Ovary (tissue), 9 donors: ENCODE measurements around the gene AGTR1. TPM values are rescaled to one million over a fixed set of nuclear protein-coding genes. Genes with fewer than 3 reads are reported as not detected.

Source experiments
- DNase-seq, 5 donors: peaks; one replicate each; pipeline ENCODE4 v3.0.0-alpha.2; 2019 to 2020
- H3K27ac ChIP-seq, 2 donors: fragments of 200-600 bp; one replicate each; pipeline versions ENCODE4 v1.5.1 to v1.8.0; 2019 to 2022
- H3K27me3 ChIP-seq: fragments of 200-600 bp; one replicate; pipeline ENCODE4 v1.8.0; 2022
- H3K36me3 ChIP-seq: fragments of 200-600 bp; sonication (generic); one replicate; pipeline ENCODE4 v1.5.1; 2019
- H3K4me1 ChIP-seq: one replicate; pipeline ENCODE4 v1.8.1; 2013; ENCODE audit warnings: mild to moderate bottlenecking, moderate library complexity; ENCODE audit not compliant: insufficient read depth
- H3K4me3 ChIP-seq: fragments of 200-600 bp; sonication (generic); one replicate; pipeline ENCODE4 v1.5.1; 2017
- H3K9me3 ChIP-seq, 2 donors: fragments of 200-600 bp in 1 of 2; sonication (generic) in 1 of 2; one replicate each; pipeline versions ENCODE4 v1.5.1 to v1.8.1; 2013 to 2019; ENCODE audit warnings: mild to moderate bottlenecking in 1 of 2, moderate library complexity in 1 of 2
- EP300 ChIP-seq: sonication (generic); formaldehyde crosslinking; IDR thresholded peaks from one replicate; pipeline ENCODE4 v1.6.1; 2017; ENCODE audit warnings: antibody characterized with exemption
- POLR2A ChIP-seq: fragments of 450-650 bp; IDR thresholded peaks from one replicate; pipeline ENCODE4 v1.6.1; 2017; ENCODE audit warnings: antibody characterized with exemption, mild to moderate bottlenecking, moderate library complexity
- WGBS, 3 donors: extraction: QIAGEN DNeasy Blood & Tissue Kit in 1 of 3; methylation state at CpG; one replicate each; pipeline versions ENCODE4 v1.1.5 to v1.1.7; 2013 to 2017; 5-methylcytosine and 5-hydroxymethylcytosine counted together
- intact Hi-C, 4 donors: fragments of 100-400 bp; cut with DNase I; formaldehyde crosslinking; loops; one replicate each; pipeline versions ENCODE4 v1.11.0 to v1.15.1; 2022 to 2023
- polyA plus RNA-seq, 2 donors: library from polyadenylated mRNA; stranded (reverse); fragments of 200-250 nt in 1 of 2; fragments of 350-450 nt in 1 of 2; fragmentation: Illumina TruSeq in 1 of 2; extraction: RNeasy Lipid Tissue Mini Kit (QIAGEN cat#74804) in 1 of 2; gene quantifications; one replicate each; pipeline ENCODE4 v1.2.3, GENCODE V29; 2013 to 2014
- total RNA-seq, 7 donors: library from RNA; depleted of rRNA in 2 of 7; stranded (reverse); fragments of >200 nt in 2 of 7; fragmentation: NEBNext Ultra II Directional in 3 of 7; extraction: Animal tissue kit (Norgen Biotek cat#: 25700) in 3 of 7; gene quantifications; one replicate each; pipeline versions ENCODE4 v1.1.0 to v1.2.4, GENCODE V29; 2016 to 2023
- TF ChIP-seq, protein P1 (sequence below), 3 donors: fragments of 450-650 bp in 2 of 3; fragments of 200-600 bp in 1 of 3; IDR thresholded peaks; one replicate each; pipeline versions ENCODE4 v1.5.1 to v1.8.0; 2016 to 2022; ENCODE audit warnings: antibody characterized with exemption in 3 of 3, mild to moderate bottlenecking in 1 of 3
- donor health status: DM: no; HTN: no; CAD: no; lungs with moderate emphysema.
- donor health status: DM: no; HTN: no; CAD: no.
- donor health status: Bipolar disorder and iron deficiency.
- donor health status: DM: yes; HTN: yes; CAD: no.
- donor health status: DM: no; HTN: no; CAD: no.
- donor health status: DM: yes; HTN: yes; CAD: no.

Gene AGTR1
- total and polyA plus RNA-seq, 9 donors, result 0.99 to 21.7 (median 2.5) TPM

DNA sequence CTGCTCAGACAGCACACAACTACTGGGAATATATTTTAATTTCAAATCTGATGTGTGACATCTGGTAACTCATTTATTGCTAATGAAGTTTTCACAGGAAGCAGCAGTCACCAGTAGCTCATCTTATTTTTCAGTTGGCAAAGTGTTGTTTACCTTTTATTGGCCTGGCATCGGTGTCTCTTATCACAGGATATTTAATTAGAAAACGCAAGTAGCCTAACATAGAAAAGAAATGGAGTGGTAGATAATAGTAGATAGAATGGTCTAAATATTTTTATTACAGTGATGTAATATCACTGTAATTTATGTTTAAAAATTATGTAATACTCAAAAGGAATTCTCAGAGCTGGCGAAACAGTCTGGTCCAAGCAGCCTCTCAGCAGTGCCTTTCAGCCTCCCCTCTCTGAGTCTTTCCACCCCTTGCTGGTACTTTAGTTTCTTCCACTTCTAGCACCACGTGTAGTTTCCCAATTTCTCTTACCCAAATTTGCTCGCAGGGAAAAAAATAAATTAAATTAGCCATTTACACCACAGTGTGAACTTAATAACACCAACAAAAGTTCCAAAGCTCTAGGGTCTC, 31.9 kb downstream of the AGTR1 start:
- TF ChIP-seq, protein P1, sequence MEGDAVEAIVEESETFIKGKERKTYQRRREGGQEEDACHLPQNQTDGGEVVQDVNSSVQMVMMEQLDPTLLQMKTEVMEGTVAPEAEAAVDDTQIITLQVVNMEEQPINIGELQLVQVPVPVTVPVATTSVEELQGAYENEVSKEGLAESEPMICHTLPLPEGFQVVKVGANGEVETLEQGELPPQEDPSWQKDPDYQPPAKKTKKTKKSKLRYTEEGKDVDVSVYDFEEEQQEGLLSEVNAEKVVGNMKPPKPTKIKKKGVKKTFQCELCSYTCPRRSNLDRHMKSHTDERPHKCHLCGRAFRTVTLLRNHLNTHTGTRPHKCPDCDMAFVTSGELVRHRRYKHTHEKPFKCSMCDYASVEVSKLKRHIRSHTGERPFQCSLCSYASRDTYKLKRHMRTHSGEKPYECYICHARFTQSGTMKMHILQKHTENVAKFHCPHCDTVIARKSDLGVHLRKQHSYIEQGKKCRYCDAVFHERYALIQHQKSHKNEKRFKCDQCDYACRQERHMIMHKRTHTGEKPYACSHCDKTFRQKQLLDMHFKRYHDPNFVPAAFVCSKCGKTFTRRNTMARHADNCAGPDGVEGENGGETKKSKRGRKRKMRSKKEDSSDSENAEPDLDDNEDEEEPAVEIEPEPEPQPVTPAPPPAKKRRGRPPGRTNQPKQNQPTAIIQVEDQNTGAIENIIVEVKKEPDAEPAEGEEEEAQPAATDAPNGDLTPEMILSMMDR (IDR thresholded peaks at IDR 0.05), result no peak
- TF ChIP-seq EP300 (no peak), POLR2A (no peak)
- Histone ChIP-seq H3K27ac (no peak overlapping the region), H3K36me3 (no peaks in the 10 kb centered on the region), H3K9me3 (no peaks in the 10 kb centered on the region), H3K4me3 (no peak overlapping the region), H3K4me1 (no peaks in the 10 kb centered on the region), H3K27me3 (no peaks in the 10 kb centered on the region)
- WGBS, 3 donors, result 27 to 32% (median 27%) methylated on average over 5 of the region's 5 CpGs
- no peak for DNase-seq
- intact Hi-C loops, result no loop called here

- Histone ChIP-seq H3K27ac (no peak overlapping the region), H3K36me3 (no peaks in the 10 kb centered on the region), H3K9me3 (no peaks in the 10 kb centered on the region), H3K4me3 (no peak overlapping the region), H3K4me1 (no peaks in the 10 kb centered on the region), H3K27me3 (no peaks in the 10 kb centered on the region)
- TF ChIP-seq POLR2A (no peak), EP300 (no peak)
- TF ChIP-seq, protein P1 (IDR thresholded peaks at IDR 0.05), result no peak
- WGBS, 3 donors, result 92 to 98% (median 94%) methylated on average over 3 of the region's 3 CpGs
- DNase-seq, result no peak
- intact Hi-C loops, result no loop called here
Measured at GRCh38 chr3:148730676-148731075, 33.0 kb downstream of the AGTR1 start.

GRCh38 chr3:148735597-148735996, 37.9 kb downstream of the AGTR1 start:
- Histone ChIP-seq H3K27me3 (no peaks in the 10 kb centered on the region), H3K9me3 (peaks cover 0 to 4% of the 10 kb centered on the region in 2 donors), H3K36me3 (no peaks in the 10 kb centered on the region), H3K27ac (no peak overlapping the region), H3K4me3 (no peak overlapping the region), H3K4me1 (no peaks in the 10 kb centered on the region)
- DNase-seq, result no peak
- no peak for TF ChIP-seq EP300
- TF ChIP-seq POLR2A, result no peak
- TF ChIP-seq, protein P1 (IDR thresholded peaks at IDR 0.05), result no peak
- 41 to 69% (median 58%) methylated on average over 2 of the region's 2 CpGs for WGBS, 3 donors
- intact Hi-C loops, result no loop called here

- Histone ChIP-seq H3K36me3 (no peaks in the 10 kb centered on the region), H3K4me1 (no peaks in the 10 kb centered on the region), H3K9me3 (peaks cover 0 to 4% of the 10 kb centered on the region in 2 donors), H3K27me3 (no peaks in the 10 kb centered on the region), H3K4me3 (no peak overlapping the region), H3K27ac (no peak overlapping the region)
- 82 to 87% (median 85%) methylated on average over 3 of the region's 3 CpGs for WGBS, 3 donors
- TF ChIP-seq POLR2A, result no peak
- no peak for TF ChIP-seq EP300
- TF ChIP-seq, protein P1 (IDR thresholded peaks at IDR 0.05), result no peak
- DNase-seq, result no peak
- intact Hi-C loops, result no loop called here
Measured at GRCh38 chr3:148736086-148736485, 38.4 kb downstream of the AGTR1 start.
